ENCODE data around the gene CACNA1H. TPM values are rescaled to one million over a fixed set of nuclear protein-coding genes. Genes with fewer than 3 reads are reported as not detected.

The CACNA1H gene
- total RNA-seq, 2 experiments from 2014 or later, result 0.27 to 0.34 TPM

GRCh38 chr16:1130382-1130781, 22.5 kb upstream of the CACNA1H start:
- Mint-ChIP-seq H3K9me3 (no peaks in the 10 kb centered on the region), H3K27me3 (no peaks in the 10 kb centered on the region), H3K27ac (no peak overlapping the region), H3K4me3 (no peak overlapping the region), H3K36me3 (ENCODE audit: low read depth) (no peaks in the 10 kb centered on the region), H3K4me1 (ENCODE audit: low read depth) (no peaks in the 10 kb centered on the region)
- intact Hi-C loops (cut with micrococcal nuclease), result no loop called here
- ChIA-PET CTCF (no interaction called here), POLR2A (no interaction called here)
- DNase-seq (no peak), ATAC-seq (no peak)
- no peak for TF ChIP-seq CTCF (IDR thresholded peaks at IDR 0.05)

GRCh38 chr16:1131378-1131994, 21.4 kb upstream of the CACNA1H start:
- DNase-seq (no peak), ATAC-seq (no peak)
- Mint-ChIP-seq H3K27me3 (no peaks in the 10 kb centered on the region), H3K27ac (no peak overlapping the region), H3K4me3 (no peak overlapping the region), H3K9me3 (no peaks in the 10 kb centered on the region), H3K4me1 (ENCODE audit: low read depth) (no peaks in the 10 kb centered on the region), H3K36me3 (ENCODE audit: low read depth) (no peaks in the 10 kb centered on the region)
- ChIA-PET CTCF (no interaction called here), POLR2A (no interaction called here)
- TF ChIP-seq CTCF (IDR thresholded peaks at IDR 0.05), result no peak
- intact Hi-C loops (cut with micrococcal nuclease), result no loop called here

- Mint-ChIP-seq H3K4me3 (no peak overlapping the region), H3K27ac (no peak overlapping the region), H3K36me3 (ENCODE audit: low read depth) (no peaks in the 10 kb centered on the region), H3K4me1 (ENCODE audit: low read depth) (no peaks in the 10 kb centered on the region), H3K27me3 (no peaks in the 10 kb centered on the region), H3K9me3 (no peaks in the 10 kb centered on the region)
- no peak for DNase-seq
- ChIA-PET POLR2A (no interaction called here), CTCF (no interaction called here)
- no peak for TF ChIP-seq CTCF (IDR thresholded peaks at IDR 0.05)
- no peak for ATAC-seq
- intact Hi-C loops (cut with micrococcal nuclease), result no loop called here
Observed at GRCh38 chr16:1132431-1132830, 20.5 kb upstream of the CACNA1H start.

GRCh38 chr16:1133271-1133670, 19.6 kb upstream of the CACNA1H start:
- CTCF ChIA-PET, result no interaction called here
- H3K4me1 Mint-ChIP-seq (ENCODE audit: low read depth), result no peaks in the 10 kb centered on the region
- no peaks in the 10 kb centered on the region for H3K9me3 Mint-ChIP-seq
- no peaks in the 10 kb centered on the region for H3K27me3 Mint-ChIP-seq
- intact Hi-C loops (cut with micrococcal nuclease), result no loop called here
- no peak overlapping the region for H3K4me3 Mint-ChIP-seq
- TF ChIP-seq CTCF (IDR thresholded peaks at IDR 0.05), result no peak
- ATAC-seq, result no peak
- no peak for DNase-seq
- no peaks in the 10 kb centered on the region for H3K36me3 Mint-ChIP-seq (ENCODE audit: low read depth)
- H3K27ac Mint-ChIP-seq, result no peak overlapping the region
- POLR2A ChIA-PET, result no interaction called here

- intact Hi-C loops (cut with micrococcal nuclease), result no loop called here
- Mint-ChIP-seq H3K27ac (no peak overlapping the region), H3K36me3 (ENCODE audit: low read depth) (no peaks in the 10 kb centered on the region)
Observed at GRCh38 chr16:1133810-1134520, 18.9 kb upstream of the CACNA1H start.

More at GRCh38 chr16:1133810-1134520, 18.9 kb upstream of the CACNA1H start:
- Mint-ChIP-seq H3K4me3 (no peak overlapping the region), H3K9me3 (no peaks in the 10 kb centered on the region), H3K4me1 (ENCODE audit: low read depth) (no peaks in the 10 kb centered on the region), H3K27me3 (no peaks in the 10 kb centered on the region)
- TF ChIP-seq CTCF (IDR thresholded peaks at IDR 0.05), result no peak
- CTCF ChIA-PET, result no interaction called here
- DNase-seq (no peak), ATAC-seq (no peak)
- POLR2A ChIA-PET, result no interaction called here

Measured in activated CD8-positive, alpha-beta T cell treated with anti-CD3 and anti-CD28 coated beads for 36 hours (primary cell).